Measurements from ENCODE around the gene KLRC3.
"Not testable (repeated sequence)": the region's sequence is repeated elsewhere in the genome, so short reads cannot be mapped to it uniquely, and the experiment has no call there.

Gene KLRC3

GRCh38 chr12:10400829-10401228, 19.6 kb downstream of the KLRC3 start:
- no peaks in the 10 kb centered on the region for H3K36me3 ChIP-seq (ENCODE audit: control insufficient read depth, insufficient read depth, low read length)
- DNase-seq (ENCODE audit: extremely low read depth, insufficient read length) = no peak
- H3K27me3 ChIP-seq (replicated peaks; ENCODE audit: control insufficient read depth, insufficient read depth, low read length) = no peaks in the 10 kb centered on the region
- no peak overlapping the region for H3K4me3 ChIP-seq (replicated peaks; ENCODE audit: low read depth, low read length)
- TF ChIP-seq CTCF (IDR thresholded peaks at IDR 0.05; ENCODE audit: insufficient read depth, low read length, poor library complexity, severe bottlenecking) = no peak

GRCh38 chr12:10398168-10398567, 22.2 kb downstream of the KLRC3 start:
- H3K27me3 ChIP-seq (replicated peaks; ENCODE audit: control insufficient read depth, insufficient read depth, low read length) = no peaks in the 10 kb centered on the region
- H3K4me3 ChIP-seq (replicated peaks; ENCODE audit: low read depth, low read length) = no peak overlapping the region
- no peak for TF ChIP-seq CTCF (IDR thresholded peaks at IDR 0.05; ENCODE audit: insufficient read depth, low read length, poor library complexity, severe bottlenecking)
- DNase-seq (ENCODE audit: extremely low read depth, insufficient read length) = no peak
- no peaks in the 10 kb centered on the region for H3K36me3 ChIP-seq (ENCODE audit: control insufficient read depth, insufficient read depth, low read length)

GRCh38 chr12:10397296-10397695, 23.1 kb downstream of the KLRC3 start:
- no peak for DNase-seq (ENCODE audit: extremely low read depth, insufficient read length)
- Histone ChIP-seq H3K36me3 (ENCODE audit: control insufficient read depth, insufficient read depth, low read length) (no peaks in the 10 kb centered on the region), H3K27me3 (replicated peaks; ENCODE audit: control insufficient read depth, insufficient read depth, low read length) (no peaks in the 10 kb centered on the region), H3K4me3 (replicated peaks; ENCODE audit: low read depth, low read length) (no peak overlapping the region)
- no peak for TF ChIP-seq CTCF (IDR thresholded peaks at IDR 0.05; ENCODE audit: insufficient read depth, low read length, poor library complexity, severe bottlenecking)

GRCh38 chr12:10396176-10396575, 24.2 kb downstream of the KLRC3 start:
- not testable (repeated sequence) for H3K36me3 ChIP-seq (ENCODE audit: control insufficient read depth, insufficient read depth, low read length); H3K27me3 ChIP-seq (replicated peaks; ENCODE audit: control insufficient read depth, insufficient read depth, low read length); H3K4me3 ChIP-seq (replicated peaks; ENCODE audit: low read depth, low read length); DNase-seq (ENCODE audit: extremely low read depth, insufficient read length)

GRCh38 chr12:10395390-10395998, 24.9 kb downstream of the KLRC3 start:
- no peak for TF ChIP-seq CTCF (IDR thresholded peaks at IDR 0.05; ENCODE audit: insufficient read depth, low read length, poor library complexity, severe bottlenecking)
- H3K27me3 ChIP-seq (replicated peaks; ENCODE audit: control insufficient read depth, insufficient read depth, low read length) = no peaks in the 10 kb centered on the region
- H3K36me3 ChIP-seq (ENCODE audit: control insufficient read depth, insufficient read depth, low read length) = no peaks in the 10 kb centered on the region
- DNase-seq (ENCODE audit: extremely low read depth, insufficient read length) = peak; percentile 74
- no peak overlapping the region for H3K4me3 ChIP-seq (replicated peaks; ENCODE audit: low read depth, low read length)

- not testable (repeated sequence) for DNase-seq (ENCODE audit: extremely low read depth, insufficient read length); H3K4me3 ChIP-seq (replicated peaks; ENCODE audit: low read depth, low read length); H3K27me3 ChIP-seq (replicated peaks; ENCODE audit: control insufficient read depth, insufficient read depth, low read length); H3K36me3 ChIP-seq (ENCODE audit: control insufficient read depth, insufficient read depth, low read length)
Observed at GRCh38 chr12:10394531-10395152, 25.8 kb downstream of the KLRC3 start.

GRCh38 chr12:10393291-10393690, 27.1 kb downstream of the KLRC3 start:
- DNase-seq (ENCODE audit: extremely low read depth, insufficient read length) = no peak
- H3K27me3 ChIP-seq (replicated peaks; ENCODE audit: control insufficient read depth, insufficient read depth, low read length) = no peaks in the 10 kb centered on the region
- TF ChIP-seq CTCF (IDR thresholded peaks at IDR 0.05; ENCODE audit: insufficient read depth, low read length, poor library complexity, severe bottlenecking) = no peak
- no peak overlapping the region for H3K4me3 ChIP-seq (replicated peaks; ENCODE audit: low read depth, low read length)
- H3K36me3 ChIP-seq (ENCODE audit: control insufficient read depth, insufficient read depth, low read length) = no peaks in the 10 kb centered on the region
